Esophagus muscularis mucosa (tissue), 4 donors: ENCODE measurements around the gene ATP13A3. TPM values are rescaled to one million over a fixed set of nuclear protein-coding genes. Genes with fewer than 3 reads are reported as not detected.
"Not testable (repeated sequence)": the region's sequence is repeated elsewhere in the genome, so short reads cannot be mapped to it uniquely, and the experiment has no call there.

Experiments
- DNase-seq: peaks from one replicate; pipeline ENCODE4 v3.0.0-alpha.2; 2017; ENCODE audit errors: extremely low spot score
- H3K27ac ChIP-seq, 4 donors: fragments of 200-600 bp; sonication (generic); replicated peaks in 1 of 4; 1 replicate in 3 of 4; 2 replicates in 1 of 4; pipeline ENCODE4 v1.5.1; 2016 to 2019; ENCODE audit warnings: mild to moderate bottlenecking in 1 of 4
- H3K27me3 ChIP-seq, 4 donors: fragments of 200-600 bp; sonication (generic); one replicate each; pipeline versions ENCODE4 v1.5.1 to v1.6.0; 2016 to 2019
- H3K36me3 ChIP-seq, 4 donors: fragments of 200-600 bp; sonication (generic); one replicate each; pipeline ENCODE4 v1.5.1; 2016 to 2019
- H3K4me1 ChIP-seq, 4 donors: fragments of 200-600 bp; sonication (generic); one replicate each; pipeline ENCODE4 v1.5.1; 2016 to 2019
- H3K4me3 ChIP-seq, 4 donors: fragments of 200-600 bp; sonication (generic); 1 replicate in 2 of 4; 2 replicates in 2 of 4; pipeline ENCODE4 v1.5.1; 2016 to 2019; ENCODE audit warnings: mild to moderate bottlenecking in 4 of 4, moderate library complexity in 1 of 4
- H3K9me3 ChIP-seq, 4 donors: fragments of 200-600 bp; sonication (generic); 1 replicate in 3 of 4; 2 replicates in 1 of 4; pipeline ENCODE4 v1.5.1; 2016 to 2019
- CTCF ChIP-seq, 3 experiments: fragments of 200-600 bp in 2 of 3; fragments of 450-650 bp in 1 of 3; sonication (generic) in 2 of 3; IDR thresholded peaks; one replicate each; pipeline ENCODE4 v1.5.1; 2017 to 2019; ENCODE audit warnings: antibody characterized with exemption in 3 of 3, mild to moderate bottlenecking in 2 of 3, moderate library complexity in 1 of 3
- EP300 ChIP-seq: sonication (generic); formaldehyde crosslinking; IDR thresholded peaks from one replicate; pipeline ENCODE4 v1.6.1; 2017; ENCODE audit warnings: antibody characterized with exemption
- POLR2A ChIP-seq: fragments of 450-650 bp; IDR thresholded peaks from one replicate; pipeline ENCODE4 v1.6.1; 2017; ENCODE audit warnings: antibody characterized with exemption, moderate library complexity, mild to moderate bottlenecking, low read depth
- POLR2AphosphoS5 ChIP-seq, 2 donors: sonication (generic); formaldehyde crosslinking; IDR thresholded peaks; one replicate each; pipeline ENCODE4 v1.6.1; 2017; ENCODE audit warnings: antibody characterized with exemption in 2 of 2
- WGBS: methylation state at CpG from one replicate; pipeline ENCODE4 v1.1.5; 2018; 5-methylcytosine and 5-hydroxymethylcytosine counted together
- intact Hi-C: fragments of 100-400 bp; cut with DNase I; formaldehyde crosslinking; loops from one replicate; pipeline ENCODE4 v1.15.1; 2023
- total RNA-seq, 4 donors: library from RNA; depleted of rRNA; stranded (reverse); fragments of >200 nt; gene quantifications; one replicate each; pipeline versions ENCODE4 v1.1.0 to v1.2.1, GENCODE V29; 2016

Gene ATP13A3
- total RNA-seq, 4 donors from 2014 or later = 74.7 to 167 (median 91.0) TPM

- H3K27ac ChIP-seq = no peak overlapping the region
- H3K9me3 ChIP-seq = peaks cover 0 to 3% (median 0%) of the 10 kb centered on the region in 4 donors
- no peak overlapping the region for H3K4me3 ChIP-seq
- DNase-seq = no peak
- H3K4me1 ChIP-seq = peaks cover 0 to 7% (median 0%) of the 10 kb centered on the region in 4 donors
- no peaks in the 10 kb centered on the region for H3K36me3 ChIP-seq
- 92% methylated on average over 2 of the region's 2 CpGs for WGBS
- H3K27me3 ChIP-seq = no peaks in the 10 kb centered on the region
- intact Hi-C loops = no loop called here
- no peak for TF ChIP-seq POLR2A
- no peak for TF ChIP-seq EP300
- no peak for TF ChIP-seq POLR2AphosphoS5 (IDR thresholded peaks at IDR 0.05)
- no peak for TF ChIP-seq CTCF (IDR thresholded peaks at IDR 0.05)
Measured at GRCh38 chr3:194504146-194504545, 17.3 kb upstream of the ATP13A3 start.

- TF ChIP-seq POLR2A (no peak), POLR2AphosphoS5 (IDR thresholded peaks at IDR 0.05) (no peak), CTCF (IDR thresholded peaks at IDR 0.05) (no peak), EP300 (no peak)
- WGBS = 87% methylated on average over 2 of the region's 2 CpGs
- Histone ChIP-seq H3K4me3 (no peak overlapping the region), H3K9me3 (peaks cover 0 to 3% (median 0%) of the 10 kb centered on the region in 4 donors), H3K27me3 (no peaks in the 10 kb centered on the region), H3K36me3 (no peaks in the 10 kb centered on the region), H3K27ac (no peak overlapping the region), H3K4me1 (peaks cover 0 to 8% (median 2%) of the 10 kb centered on the region in 4 donors)
- DNase-seq = no peak
- intact Hi-C loops = no loop called here
Measured at GRCh38 chr3:194503081-194503531, 16.3 kb upstream of the ATP13A3 start.

DNA sequence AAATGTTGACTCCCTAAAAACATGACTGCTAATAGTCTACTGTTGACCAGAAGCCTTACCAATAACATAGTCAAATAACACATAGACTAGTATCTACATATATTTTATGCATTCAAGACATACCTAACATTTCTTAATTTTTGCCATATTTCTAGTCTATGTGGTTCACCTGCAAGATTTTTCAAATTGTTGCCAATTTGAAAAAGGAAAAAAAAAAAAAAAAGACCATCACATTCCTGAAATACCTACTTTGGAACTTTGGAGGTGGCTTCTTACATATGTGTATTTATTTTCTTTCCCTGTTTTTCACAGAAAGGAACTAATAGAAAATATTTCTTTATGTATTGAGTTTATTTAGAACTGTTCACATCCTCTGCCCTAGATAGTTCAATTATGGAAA, 13.4 kb upstream of the ATP13A3 start:
- Histone ChIP-seq H3K9me3 (peaks cover 0 to 3% (median 0%) of the 10 kb centered on the region in 4 donors), H3K27me3 (no peaks in the 10 kb centered on the region), H3K27ac (no peak overlapping the region), H3K4me3 (no peak overlapping the region), H3K36me3 (no peaks in the 10 kb centered on the region), H3K4me1 (peaks cover 0 to 12% (median 10%) of the 10 kb centered on the region in 4 donors)
- intact Hi-C loops = no loop called here
- no peak for DNase-seq
- TF ChIP-seq POLR2A (no peak), EP300 (no peak), CTCF (IDR thresholded peaks at IDR 0.05) (no peak), POLR2AphosphoS5 (IDR thresholded peaks at IDR 0.05) (no peak)

DNA sequence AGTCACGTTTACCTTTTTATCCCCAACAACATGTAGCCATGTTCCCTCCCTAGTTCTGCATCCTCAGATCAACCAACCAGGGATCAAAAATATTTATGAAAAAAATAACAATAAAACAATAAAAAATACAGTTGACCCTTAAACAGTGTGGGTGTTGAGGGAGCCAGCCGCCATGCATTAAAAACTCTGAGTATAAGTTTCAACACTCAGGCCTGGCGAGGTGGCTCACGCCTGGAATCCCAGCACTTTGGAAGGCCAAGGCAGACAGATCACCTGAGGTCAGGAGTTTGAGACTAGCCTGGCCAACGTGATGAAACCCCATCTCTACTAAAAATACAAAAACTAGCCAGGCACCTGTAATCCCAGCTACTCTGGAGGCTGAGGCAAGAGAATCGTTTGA, 12.7 kb upstream of the ATP13A3 start:
- H3K4me3 ChIP-seq, H3K27me3 ChIP-seq, H3K36me3 ChIP-seq, intact Hi-C loops, H3K27ac ChIP-seq, H3K9me3 ChIP-seq: not testable (repeated sequence)
- H3K4me1 ChIP-seq = peaks cover 0 to 12% (median 10%) of the 10 kb centered on the region in 4 donors
- WGBS = 96% methylated on average over 6 of the region's 6 CpGs
- DNase-seq = peak; percentile 57

DNA sequence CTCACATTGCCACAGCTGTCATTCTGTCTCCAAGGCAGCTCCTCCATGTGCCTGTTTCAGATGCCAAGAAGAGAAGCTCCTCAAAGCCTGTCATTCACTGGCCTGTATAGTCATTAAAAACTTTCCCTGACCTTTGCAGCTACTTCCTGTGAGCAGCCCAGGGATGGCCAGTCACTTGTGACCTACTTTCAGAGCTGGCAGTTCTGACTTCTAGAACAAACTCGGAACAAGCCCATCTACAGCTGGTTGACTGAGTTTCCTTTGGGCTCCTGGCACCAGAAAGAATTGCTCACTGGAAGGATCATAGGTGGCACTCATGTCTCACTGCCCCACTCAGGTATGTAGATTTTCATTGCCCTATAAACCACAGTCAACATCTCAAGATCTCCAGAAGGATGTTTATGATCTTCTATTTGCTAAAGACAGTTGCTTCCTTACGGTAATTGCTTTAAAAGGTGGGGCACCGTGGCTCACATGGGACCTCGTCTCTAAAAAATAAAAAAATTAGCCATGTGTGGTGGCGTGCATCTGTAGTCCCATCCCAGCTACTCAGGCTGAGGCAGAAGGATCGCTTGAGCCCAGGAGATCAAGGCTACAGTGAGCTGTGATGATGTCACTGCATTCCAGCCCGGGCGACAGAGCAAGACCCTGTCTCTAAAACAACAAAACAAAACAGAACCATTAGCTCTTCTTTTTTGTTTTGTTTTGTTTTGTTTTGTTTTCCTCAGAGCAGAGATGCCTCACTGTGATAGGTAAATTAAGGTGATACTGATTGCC, 11.2 kb upstream of the ATP13A3 start:
- peak; percentile 89 for DNase-seq
- H3K9me3 ChIP-seq = peaks cover 0 to 3% (median 0%) of the 10 kb centered on the region in 4 donors
- no peak overlapping the region for H3K4me3 ChIP-seq
- H3K27ac ChIP-seq = no peak overlapping the region
- intact Hi-C loops = no loop called here
- no peaks in the 10 kb centered on the region for H3K36me3 ChIP-seq
- 93% methylated on average over 7 of the region's 8 CpGs for WGBS
- H3K27me3 ChIP-seq = no peaks in the 10 kb centered on the region
- TF ChIP-seq POLR2A = no peak
- no peak for TF ChIP-seq POLR2AphosphoS5 (IDR thresholded peaks at IDR 0.05)
- TF ChIP-seq CTCF (IDR thresholded peaks at IDR 0.05) = no peak
- no peak for TF ChIP-seq EP300
- H3K4me1 ChIP-seq = peaks cover 0 to 16% (median 10%) of the 10 kb centered on the region in 4 donors
